ENCODE data around the gene B4GALT4.
"Not testable (repeated sequence)": the region's sequence is repeated elsewhere in the genome, so short reads cannot be mapped to it uniquely, and the experiment has no call there.

The B4GALT4 gene

GRCh38 chr3:119243712-119244111 lies 3.0 kb upstream of the B4GALT4 start:
- no peak overlapping the region for H3K4me3 ChIP-seq (ENCODE audit: low read depth, low read length)
- TF ChIP-seq CTCF (IDR thresholded peaks at IDR 0.05; ENCODE audit: borderline replicate concordance, insufficient read depth, low read depth, low read length), result no peak

GRCh38 chr3:119243058-119243529 lies 2.4 kb upstream of the B4GALT4 start:
- H3K4me3 ChIP-seq (ENCODE audit: low read depth, low read length), result not testable (repeated sequence)

- not testable (repeated sequence) for H3K4me3 ChIP-seq (ENCODE audit: low read depth, low read length)
These were observed 1.8 kb upstream of the B4GALT4 start for GRCh38 chr3:119242387-119243057.

GRCh38 chr3:119240101-119240590 lies 532 bp downstream of the B4GALT4 start:
- no peak for TF ChIP-seq CTCF (IDR thresholded peaks at IDR 0.05; ENCODE audit: borderline replicate concordance, insufficient read depth, low read depth, low read length)
- H3K4me3 ChIP-seq (ENCODE audit: low read depth, low read length), result peak overlapping the region; percentile 85

GRCh38 chr3:119239206-119239820 lies 1.4 kb downstream of the B4GALT4 start:
- H3K4me3 ChIP-seq (ENCODE audit: low read depth, low read length), result peak overlapping the region; percentile 85
- no peak for TF ChIP-seq CTCF (IDR thresholded peaks at IDR 0.05; ENCODE audit: borderline replicate concordance, insufficient read depth, low read depth, low read length)

- TF ChIP-seq CTCF (IDR thresholded peaks at IDR 0.05; ENCODE audit: borderline replicate concordance, insufficient read depth, low read depth, low read length), result no peak
- H3K4me3 ChIP-seq (ENCODE audit: low read depth, low read length), result no peak overlapping the region
These were observed 2.3 kb downstream of the B4GALT4 start for GRCh38 chr3:119238363-119238762.

- no peak for TF ChIP-seq CTCF (IDR thresholded peaks at IDR 0.05; ENCODE audit: borderline replicate concordance, insufficient read depth, low read depth, low read length)
- H3K4me3 ChIP-seq (ENCODE audit: low read depth, low read length), result no peak overlapping the region
These were observed 3.4 kb downstream of the B4GALT4 start for GRCh38 chr3:119237299-119237698.

GRCh38 chr3:119236756-119237155 lies 3.9 kb downstream of the B4GALT4 start:
- H3K4me3 ChIP-seq (ENCODE audit: low read depth, low read length), result no peak overlapping the region
- no peak for TF ChIP-seq CTCF (IDR thresholded peaks at IDR 0.05; ENCODE audit: borderline replicate concordance, insufficient read depth, low read depth, low read length)

Measured in GM12875 (cell line).